ENCODE data around the gene IGSF21. TPM values are rescaled to one million over a fixed set of nuclear protein-coding genes. Genes with fewer than 3 reads are reported as not detected.

IGSF21 gene
- polyA plus RNA-seq, 1 experiment = not detected

DNA sequence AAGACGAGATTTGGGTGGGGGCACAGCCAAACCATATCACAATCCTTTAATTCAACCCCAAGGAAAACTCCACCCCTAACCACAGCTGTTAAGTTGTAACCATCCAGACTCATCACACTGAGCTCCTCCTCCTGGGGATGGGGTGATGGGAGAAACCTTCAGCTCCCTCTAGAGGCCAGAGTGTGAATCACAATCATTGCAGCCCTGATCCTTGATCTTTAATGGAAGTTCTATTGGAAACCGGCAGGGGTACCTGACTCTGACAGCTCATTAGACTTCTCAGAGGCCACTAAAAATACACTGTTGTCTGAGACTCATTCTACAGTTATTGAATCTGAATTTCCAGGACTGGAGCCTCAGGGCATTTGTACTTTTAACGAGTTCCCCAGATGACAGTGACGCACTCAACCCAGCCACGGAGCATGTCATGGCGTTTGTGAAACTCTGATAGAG lies 127.2 kb downstream of the IGSF21 start:
- ChIA-PET POLR2A (no interaction called here), CTCF (interaction anchor here (1.1 to 1.2 kb wide), 2 partner anchors 10 to 574 kb away, joined by 4 read pairs; no protein-coding TSS in a partner anchor)
- TF ChIP-seq, protein P1, sequence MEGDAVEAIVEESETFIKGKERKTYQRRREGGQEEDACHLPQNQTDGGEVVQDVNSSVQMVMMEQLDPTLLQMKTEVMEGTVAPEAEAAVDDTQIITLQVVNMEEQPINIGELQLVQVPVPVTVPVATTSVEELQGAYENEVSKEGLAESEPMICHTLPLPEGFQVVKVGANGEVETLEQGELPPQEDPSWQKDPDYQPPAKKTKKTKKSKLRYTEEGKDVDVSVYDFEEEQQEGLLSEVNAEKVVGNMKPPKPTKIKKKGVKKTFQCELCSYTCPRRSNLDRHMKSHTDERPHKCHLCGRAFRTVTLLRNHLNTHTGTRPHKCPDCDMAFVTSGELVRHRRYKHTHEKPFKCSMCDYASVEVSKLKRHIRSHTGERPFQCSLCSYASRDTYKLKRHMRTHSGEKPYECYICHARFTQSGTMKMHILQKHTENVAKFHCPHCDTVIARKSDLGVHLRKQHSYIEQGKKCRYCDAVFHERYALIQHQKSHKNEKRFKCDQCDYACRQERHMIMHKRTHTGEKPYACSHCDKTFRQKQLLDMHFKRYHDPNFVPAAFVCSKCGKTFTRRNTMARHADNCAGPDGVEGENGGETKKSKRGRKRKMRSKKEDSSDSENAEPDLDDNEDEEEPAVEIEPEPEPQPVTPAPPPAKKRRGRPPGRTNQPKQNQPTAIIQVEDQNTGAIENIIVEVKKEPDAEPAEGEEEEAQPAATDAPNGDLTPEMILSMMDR (IDR thresholded peaks at IDR 0.05; ENCODE audit: low read depth, low read length) = peak; percentile 44
- H3K9me3 ChIP-seq (ENCODE audit: control insufficient read depth, insufficient read depth, low read length) = peaks cover 11% of the 10 kb centered on the region
- no peak overlapping the region for H3K4me3 ChIP-seq (ENCODE audit: low read depth, low read length)
- no peak overlapping the region for H3K27ac ChIP-seq (ENCODE audit: low read depth, low read length)
- no peaks in the 10 kb centered on the region for H3K27me3 ChIP-seq (ENCODE audit: control insufficient read depth, insufficient read depth, low read length)
- DNase-seq (ENCODE audit: low read depth, low spot score) = no peak

DNA sequence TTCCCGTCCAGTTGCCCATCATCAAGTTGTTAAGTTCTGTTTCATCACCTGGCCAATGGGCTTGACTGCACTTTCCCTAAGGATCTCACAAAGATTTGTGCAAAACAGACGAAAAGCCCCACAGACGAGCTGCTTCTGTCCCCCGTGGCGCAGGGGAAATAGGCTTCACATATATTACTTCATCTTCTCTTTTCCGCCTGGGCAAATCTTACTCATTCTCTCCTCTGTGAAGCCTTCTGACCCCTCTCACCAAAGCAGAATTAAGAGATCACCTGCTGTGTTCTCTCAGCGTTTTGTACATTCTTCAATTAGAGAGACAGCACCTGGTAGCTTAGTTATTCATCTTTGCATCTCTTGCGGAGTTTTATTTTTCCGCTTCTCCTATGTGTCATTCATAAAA lies 129.8 kb downstream of the IGSF21 start:
- Histone ChIP-seq H3K4me3 (ENCODE audit: low read depth, low read length) (no peak overlapping the region), H3K9me3 (ENCODE audit: control insufficient read depth, insufficient read depth, low read length) (no peaks in the 10 kb centered on the region), H3K27ac (ENCODE audit: low read depth, low read length) (no peak overlapping the region), H3K27me3 (ENCODE audit: control insufficient read depth, insufficient read depth, low read length) (no peaks in the 10 kb centered on the region)
- no peak for DNase-seq (ENCODE audit: low read depth, low spot score)
- ChIA-PET CTCF (no interaction called here), POLR2A (no interaction called here)
- TF ChIP-seq, protein P1 (IDR thresholded peaks at IDR 0.05; ENCODE audit: low read depth, low read length) = no peak

DNA sequence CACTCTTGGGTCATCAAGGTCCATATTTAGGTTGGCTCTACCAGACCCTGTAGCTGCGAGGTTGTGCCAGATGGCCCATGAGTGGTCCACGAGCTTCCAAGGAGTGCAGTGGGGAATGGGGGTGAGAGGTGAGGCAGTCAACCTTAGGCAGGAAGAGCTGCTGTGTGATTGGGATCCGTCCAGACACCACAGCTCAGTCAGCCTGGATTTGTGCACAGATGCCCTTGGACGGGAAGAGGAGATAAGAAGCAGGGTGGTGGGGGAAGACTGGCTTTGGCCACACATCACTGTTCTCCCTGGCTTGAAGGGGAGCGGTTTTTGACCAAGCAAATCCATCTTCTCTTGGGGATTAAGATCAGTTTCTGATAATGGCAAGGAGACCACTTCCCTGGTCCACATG lies 130.6 kb downstream of the IGSF21 start:
- no peak for DNase-seq (ENCODE audit: low read depth, low spot score)
- Histone ChIP-seq H3K27ac (ENCODE audit: low read depth, low read length) (no peak overlapping the region), H3K4me3 (ENCODE audit: low read depth, low read length) (no peak overlapping the region), H3K27me3 (ENCODE audit: control insufficient read depth, insufficient read depth, low read length) (no peaks in the 10 kb centered on the region), H3K9me3 (ENCODE audit: control insufficient read depth, insufficient read depth, low read length) (peaks cover 3% of the 10 kb centered on the region; the same call in 1 of the 2 replicates)
- TF ChIP-seq, protein P1 (IDR thresholded peaks at IDR 0.05; ENCODE audit: low read depth, low read length) = no peak
- POLR2A ChIA-PET = no interaction called here
- CTCF ChIA-PET = no interaction called here

DNA sequence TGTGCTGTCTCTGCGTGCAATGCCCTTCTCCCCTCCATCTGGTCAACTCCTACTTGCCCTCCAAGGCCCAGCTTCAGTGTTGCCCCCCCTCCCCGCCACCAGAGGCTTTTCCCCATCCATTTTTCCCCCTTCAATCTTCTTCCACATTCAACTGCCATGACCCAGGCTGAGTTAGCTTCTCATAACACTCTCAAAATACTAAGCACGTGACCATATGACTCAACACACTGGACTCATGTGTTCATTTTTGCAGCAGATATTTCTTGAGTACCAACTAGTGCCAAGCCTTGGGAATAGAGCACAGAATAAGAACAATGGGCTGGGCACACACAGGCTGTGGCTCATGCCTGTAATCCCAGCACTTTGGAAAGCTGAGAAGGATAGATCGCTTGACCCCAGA lies 132.1 kb downstream of the IGSF21 start:
- ChIA-PET POLR2A (interaction anchor here (0.6 kb wide), 1 partner anchor 1285 kb away, joined by 4 read pairs; no protein-coding TSS in a partner anchor), CTCF (no interaction called here)
- DNase-seq (ENCODE audit: low read depth, low spot score) = no peak
- no peak overlapping the region for H3K27ac ChIP-seq (ENCODE audit: low read depth, low read length)
- TF ChIP-seq, protein P1 (IDR thresholded peaks at IDR 0.05; ENCODE audit: low read depth, low read length) = no peak
- no peak overlapping the region for H3K4me3 ChIP-seq (ENCODE audit: low read depth, low read length)
- H3K9me3 ChIP-seq (ENCODE audit: control insufficient read depth, insufficient read depth, low read length) = peaks cover 3% of the 10 kb centered on the region; the same call in 1 of the 2 replicates
- no peaks in the 10 kb centered on the region for H3K27me3 ChIP-seq (ENCODE audit: control insufficient read depth, insufficient read depth, low read length)

DNA sequence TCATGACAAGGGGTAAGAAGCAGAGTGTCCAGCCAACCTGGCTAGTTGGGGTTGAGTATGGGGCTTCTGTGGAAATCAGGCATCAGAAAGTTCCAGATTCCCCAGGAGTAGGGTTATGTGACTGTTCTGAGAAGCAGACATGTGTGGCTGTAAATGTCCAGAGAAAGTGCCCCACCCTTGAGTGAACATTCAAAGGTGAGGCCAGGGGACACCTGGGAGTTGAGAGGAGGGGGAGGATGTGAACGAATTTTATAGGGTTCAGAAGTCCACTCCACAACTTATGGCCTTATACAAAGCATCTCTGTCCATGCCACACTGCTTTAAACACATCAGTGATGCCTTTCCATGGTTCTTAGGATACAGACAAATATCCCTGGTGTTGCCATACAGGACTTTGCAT lies 133.3 kb downstream of the IGSF21 start:
- ChIA-PET POLR2A (no interaction called here), CTCF (no interaction called here)
- DNase-seq (ENCODE audit: low read depth, low spot score) = no peak
- Histone ChIP-seq H3K9me3 (ENCODE audit: control insufficient read depth, insufficient read depth, low read length) (peaks cover 3% of the 10 kb centered on the region; the same call in 1 of the 2 replicates), H3K4me3 (ENCODE audit: low read depth, low read length) (no peak overlapping the region), H3K27me3 (ENCODE audit: control insufficient read depth, insufficient read depth, low read length) (no peaks in the 10 kb centered on the region), H3K27ac (ENCODE audit: low read depth, low read length) (no peak overlapping the region)
- TF ChIP-seq, protein P1 (IDR thresholded peaks at IDR 0.05; ENCODE audit: low read depth, low read length) = no peak
